ENCODE results near the gene NKG7.

DNA sequence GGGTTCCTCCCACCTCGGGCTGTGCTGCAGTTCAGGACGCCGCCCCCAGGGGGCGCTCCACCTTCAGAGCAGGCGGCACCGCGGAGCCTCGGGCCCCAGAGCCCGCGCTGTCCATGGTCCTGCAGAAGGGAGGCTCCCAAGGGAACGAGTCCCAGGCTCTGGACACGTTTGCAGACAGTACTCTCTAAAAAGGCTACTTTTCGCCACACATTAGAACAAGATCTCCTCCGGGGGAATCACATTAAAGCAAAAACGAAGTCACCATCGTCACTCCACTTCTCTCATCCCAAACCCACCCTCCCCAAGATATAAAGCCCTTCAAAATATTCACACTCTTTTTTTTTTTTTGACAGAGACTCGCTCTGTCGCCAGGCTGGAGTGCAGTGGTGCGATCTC, 49.6 kb upstream of the NKG7 start:
- TF ChIP-seq EP300 (IDR thresholded peaks at IDR 0.05; ENCODE audit: borderline replicate concordance) (no peak), TAF1 (IDR thresholded peaks at IDR 0.05; ENCODE audit: low read depth) (no peak)
